Glomerular visceral epithelial cell (primary cell): ENCODE data around the gene CA7.
"Not testable (repeated sequence)": the region's sequence is repeated elsewhere in the genome, so short reads cannot be mapped to it uniquely, and the experiment has no call there.

Source experiments
- DNase-seq: peaks from one replicate; pipeline ENCODE4 v3.0.0-alpha.2; 2016; ENCODE audit errors: extremely low spot score

Gene CA7

GRCh38 chr16:66873685-66874055, 29.5 kb downstream of the CA7 start:
- no peak for DNase-seq

DNA sequence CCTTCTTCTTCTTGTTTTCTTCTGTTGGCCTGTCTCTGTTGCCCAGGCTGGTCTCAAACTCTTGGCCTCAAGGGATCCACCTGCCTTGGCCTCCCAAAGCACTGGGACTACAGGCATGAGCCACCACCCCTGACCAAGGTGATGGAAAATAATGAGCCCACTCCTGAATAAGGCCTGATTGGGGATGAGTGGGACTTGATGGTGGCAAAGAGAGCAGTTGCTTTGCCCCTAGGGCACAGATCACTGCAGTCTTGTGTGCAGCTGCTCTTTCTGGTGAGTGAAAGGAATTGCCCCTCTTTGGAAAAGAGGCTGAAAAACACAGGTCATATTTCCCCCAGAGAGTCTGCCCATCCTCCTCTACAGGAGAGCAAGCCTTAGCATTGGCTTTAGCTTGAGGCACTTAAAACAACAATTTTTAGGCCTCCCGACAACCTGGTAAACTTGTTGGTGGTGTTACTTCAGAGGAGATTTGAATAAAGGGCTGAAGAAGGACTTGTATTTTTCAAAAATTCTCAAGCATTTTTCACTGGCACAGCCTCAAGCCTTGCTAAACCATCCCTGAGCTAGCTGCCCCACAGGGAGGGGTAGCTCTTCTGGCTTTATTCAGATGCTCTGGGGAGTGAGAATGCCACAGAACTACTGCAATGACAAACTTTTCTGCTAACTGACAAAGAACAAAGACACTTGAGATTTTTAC, 30.0 kb downstream of the CA7 start:
- DNase-seq, result peak; percentile 37

DNA sequence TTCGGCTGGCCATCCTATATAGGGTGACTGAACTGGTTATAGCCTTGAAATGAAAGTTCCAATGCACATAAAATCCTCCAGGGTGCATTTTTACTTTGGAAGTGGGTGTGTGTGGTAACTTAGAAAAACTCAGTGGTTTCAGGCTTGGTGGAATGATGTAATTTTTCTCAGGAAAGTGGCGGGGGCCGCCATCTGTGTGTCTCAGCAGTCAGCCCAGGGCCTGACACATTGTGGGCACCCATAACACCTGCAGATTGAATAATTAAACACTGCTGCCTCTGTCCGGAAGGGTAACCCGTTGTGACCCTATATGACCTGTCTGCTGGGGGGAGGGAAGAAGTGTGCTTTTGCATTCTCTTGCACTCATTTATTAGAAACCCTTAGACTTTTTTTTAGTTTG, 33.9 kb downstream of the CA7 start:
- DNase-seq, result peak; percentile 83

GRCh38 chr16:66880288-66881013, 36.2 kb downstream of the CA7 start, which contains the start of gene PDP2:
Gene PDP2 (plus strand): TSS chr16:66880515. CDS start chr16:66884285, 3,770 bp downstream.
- peak; percentile 94 for DNase-seq

- no peak for DNase-seq
Observed at GRCh38 chr16:66881014-66881417, 36.8 kb downstream of the CA7 start.

GRCh38 chr16:66881560-66881959, 37.3 kb downstream of the CA7 start:
- no peak for DNase-seq

DNA sequence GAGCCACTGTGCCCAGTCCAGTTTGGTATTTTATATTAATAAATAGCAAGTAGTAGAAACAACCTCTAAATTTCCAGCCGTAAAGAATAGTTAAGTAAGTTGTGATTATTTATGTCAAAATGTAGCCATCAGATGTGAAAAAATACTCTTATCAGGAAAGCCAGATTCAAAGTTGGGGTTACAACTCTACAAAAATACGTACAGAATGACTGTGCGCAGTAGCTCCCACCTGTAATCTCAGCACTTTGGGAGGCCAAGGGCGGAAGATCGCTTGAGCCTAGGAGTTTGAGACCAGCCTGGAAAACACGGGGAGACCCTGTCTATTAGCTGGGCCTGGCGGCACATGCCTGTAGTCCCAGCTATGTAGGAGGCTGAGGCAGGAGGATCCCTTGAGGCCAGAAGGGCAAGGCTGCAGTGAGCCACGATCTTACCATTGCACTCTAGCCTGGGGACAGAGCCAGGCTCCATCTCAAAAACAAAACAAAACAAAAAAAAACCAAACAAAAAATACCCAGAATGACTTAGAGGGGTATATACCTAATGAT, 37.8 kb downstream of the CA7 start:
- DNase-seq, result no peak

DNA sequence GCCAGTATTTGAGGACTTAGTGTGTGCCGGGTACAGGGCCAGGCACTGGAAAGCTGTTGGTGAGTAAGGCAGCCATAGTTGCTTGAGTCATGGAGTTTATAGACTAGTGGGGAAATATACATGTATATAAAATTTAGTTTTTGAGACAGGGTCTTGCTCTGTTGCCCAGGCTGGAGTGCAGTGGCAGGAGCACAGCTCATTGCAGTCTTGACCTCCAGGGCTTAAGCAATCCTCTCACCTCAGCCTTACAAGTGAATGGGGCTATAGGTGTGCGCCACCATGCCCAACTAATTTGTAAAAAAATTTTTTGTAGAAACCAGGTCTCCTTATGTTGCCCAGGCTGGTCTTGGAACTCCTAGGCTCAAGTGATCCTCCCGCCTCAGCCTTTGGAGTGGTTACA, 38.5 kb downstream of the CA7 start:
- DNase-seq, result no peak

- no peak for DNase-seq
Observed at GRCh38 chr16:66885491-66885890, 41.3 kb downstream of the CA7 start.

GRCh38 chr16:66886321-66886720, 42.1 kb downstream of the CA7 start:
- DNase-seq, result no peak

DNA sequence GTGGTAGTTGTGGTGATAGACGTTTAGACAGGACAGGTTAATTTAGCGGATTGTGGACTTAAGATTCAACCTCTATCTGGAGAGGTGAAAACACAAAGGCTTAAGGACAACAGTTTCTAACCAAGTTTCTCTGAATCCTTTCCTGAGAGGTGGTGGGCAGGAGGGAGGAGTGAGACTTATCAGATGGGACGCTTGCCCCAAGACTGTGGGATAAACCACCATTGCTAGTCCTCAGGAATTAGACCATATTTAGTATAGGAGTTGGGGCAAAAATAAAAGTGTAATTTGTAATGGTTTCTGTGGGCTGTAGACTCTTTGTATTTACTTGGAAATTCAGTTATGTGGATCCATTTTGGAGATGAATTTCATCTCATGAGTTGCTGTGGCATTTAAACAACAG, 42.7 kb downstream of the CA7 start:
- no peak for DNase-seq

GRCh38 chr16:66888647-66889615, 44.7 kb downstream of the CA7 start:
- DNase-seq, result no peak

- DNase-seq, result no peak
Observed at GRCh38 chr16:66889622-66890021, 45.4 kb downstream of the CA7 start.

DNA sequence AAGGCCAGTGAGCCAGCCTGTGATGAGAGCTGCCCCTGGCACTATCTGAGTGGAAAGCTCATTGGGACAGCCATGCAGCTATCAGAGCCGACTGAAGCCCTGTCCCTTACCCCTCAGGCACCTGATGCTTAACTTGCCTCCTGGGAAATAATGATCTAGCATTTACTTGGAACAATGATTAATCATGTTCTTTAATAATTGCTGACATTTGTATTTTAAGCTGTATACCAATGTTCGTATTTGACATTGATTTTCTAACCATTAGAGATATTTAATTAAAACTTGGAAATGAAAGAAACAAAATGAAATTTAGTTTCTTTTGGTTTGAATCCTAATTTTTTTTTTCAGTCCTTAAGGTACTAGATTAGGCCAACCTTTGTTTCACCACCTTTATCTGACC, 46.6 kb downstream of the CA7 start:
- DNase-seq, result no peak

GRCh38 chr16:66891360-66891759, 47.1 kb downstream of the CA7 start:
- DNase-seq, result no peak

DNA sequence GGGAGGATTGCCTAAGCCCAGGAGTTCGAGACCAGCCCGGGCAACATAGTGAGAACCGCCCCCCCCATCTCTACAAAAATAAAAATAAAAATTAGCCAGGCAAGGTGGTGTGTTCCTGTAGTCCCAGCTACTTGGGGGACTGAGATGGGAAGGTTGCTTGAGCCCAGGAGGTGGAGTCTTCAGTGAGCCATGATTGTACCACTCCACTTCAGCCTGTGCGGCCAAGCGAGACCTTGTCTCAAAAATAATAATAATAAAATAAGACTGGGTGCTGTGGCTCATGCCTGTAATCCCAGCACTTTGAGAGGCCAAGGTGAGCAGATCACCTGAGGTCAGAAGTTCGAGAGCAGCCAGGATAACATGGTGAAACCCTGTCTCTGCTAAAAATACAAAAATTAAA, 47.6 kb downstream of the CA7 start:
- no peak for DNase-seq

- no peak for DNase-seq
Observed at GRCh38 chr16:66894055-66894454, 49.8 kb downstream of the CA7 start.

DNA sequence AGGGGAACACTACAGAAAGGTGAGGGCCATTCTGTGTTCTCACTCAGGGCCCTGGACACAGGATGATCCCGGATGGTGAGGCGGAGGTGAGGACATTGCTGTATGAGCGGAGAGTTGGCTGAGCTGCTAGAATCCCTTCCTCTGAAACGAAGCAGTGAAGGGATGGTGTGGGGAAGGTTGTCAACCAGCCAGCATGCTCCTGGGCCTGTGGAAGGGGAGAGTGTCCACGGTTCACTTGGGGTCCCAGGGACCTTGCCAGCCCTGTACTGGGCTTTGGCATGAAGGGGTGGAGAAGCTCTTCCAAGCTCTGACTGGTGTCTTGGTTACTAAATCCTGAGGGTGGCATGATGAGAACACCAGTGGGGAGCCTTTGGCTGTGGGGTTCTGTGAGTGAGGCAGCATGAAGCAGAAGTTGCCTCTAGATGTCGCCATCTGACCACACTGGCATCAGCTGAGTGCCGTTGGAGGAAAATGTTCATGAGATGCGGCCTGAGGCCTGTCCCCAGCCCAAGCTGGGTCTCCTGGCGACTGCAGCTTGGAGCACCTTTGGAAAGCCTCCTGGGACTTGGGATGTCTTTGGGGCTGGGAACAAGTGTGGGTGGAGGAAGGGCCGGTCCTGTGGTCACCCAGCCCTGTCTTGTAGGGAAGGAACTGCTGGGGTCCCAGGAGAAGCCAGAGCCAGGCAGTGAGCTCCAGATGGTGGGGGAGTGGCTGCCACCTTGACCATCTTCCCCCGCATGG, 50.9 kb downstream of the CA7 start:
- DNase-seq, result peak; percentile 76

GRCh38 chr16:66895689-66895979, 51.4 kb downstream of the CA7 start:
- DNase-seq, result no peak

GRCh38 chr16:66895999-66896398, 51.8 kb downstream of the CA7 start:
- DNase-seq, result no peak

GRCh38 chr16:66896682-66897081, 52.5 kb downstream of the CA7 start:
- DNase-seq, result not testable (repeated sequence)

DNA sequence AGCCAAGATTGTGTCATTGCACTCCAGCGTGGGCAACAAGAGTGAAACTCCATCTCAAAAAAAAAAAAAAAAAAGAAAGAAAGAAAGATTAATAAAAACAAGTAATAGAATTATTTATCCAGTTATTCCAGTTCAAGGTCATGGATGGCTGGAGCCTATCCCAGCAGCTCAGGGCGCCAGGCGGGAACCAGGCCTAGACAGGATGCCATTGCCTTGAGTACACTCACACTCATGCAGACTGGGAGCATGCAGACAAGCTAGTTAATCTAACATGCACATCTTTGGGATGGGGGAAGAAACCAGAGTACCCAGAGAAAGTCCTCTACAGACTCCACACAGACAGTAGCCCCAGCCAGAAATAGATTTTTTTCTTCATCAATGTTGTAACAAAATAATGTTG, 54.0 kb downstream of the CA7 start:
- DNase-seq, result peak; percentile 74
